Caco-2 (cell line): ENCODE results near the gene LRRC41. TPM values are rescaled to one million over a fixed set of nuclear protein-coding genes. Genes with fewer than 3 reads are reported as not detected.
A peak's percentile ranks its signal among the peaks of the same experiment; 100 is the strongest.

Experiments used
- BruUV-seq: library from RNA; stranded (reverse); fragments of 400-500 nt; replicated peaks from 2 replicates; lab custom pipeline; 2021; lab: Mats Ljungman, UMichigan
- CTCF ChIA-PET: fragments of 300-600 bp; sonication (Branson Sonifier 250); formaldehyde crosslinking; loops from one replicate; lab custom pipeline; 2022; ENCODE audit warnings: antibody characterized with exemption; lab: Charles Lee
- POLR2A ChIA-PET: fragments of 300-600 bp; sonication (Branson Sonifier 250); formaldehyde crosslinking; loops from one replicate; lab custom pipeline; 2022; ENCODE audit warnings: antibody characterized with exemption; lab: Charles Lee
- DNase-seq, 2 experiments: peaks; one replicate each; pipeline versions ENCODE4 v3.0.0 to v3.0.0-alpha.2; 2020 to 2022
- H3K27me3 ChIP-seq: replicated peaks from 2 replicates; pipeline ENCODE4 v1.6.0; 2011; ENCODE audit warnings: low read length; ENCODE audit not compliant: control insufficient read depth, insufficient read depth
- H3K36me3 ChIP-seq: 2 replicates; pipeline ENCODE4 v1.5.1; 2011; ENCODE audit warnings: low read length; ENCODE audit not compliant: control insufficient read depth, insufficient read depth
- H3K4me1 ChIP-seq: fragments of 250-450 bp; sonication (Bioruptor Pico); 2 replicates; pipeline ENCODE4 v1.5.1; 2020; ENCODE audit warnings: mild to moderate bottlenecking
- H3K4me3 ChIP-seq: 2 replicates; pipeline ENCODE4 v1.5.1; 2011; ENCODE audit warnings: low read depth, mild to moderate bottlenecking, control low read depth, low read length
- H3K9me3 ChIP-seq: fragments of 250-450 bp; sonication (Bioruptor Pico); 2 replicates; pipeline ENCODE4 v1.5.1; 2020; ENCODE audit warnings: mild to moderate bottlenecking, moderate library complexity
- H3K27ac Mint-ChIP-seq: one replicate; pipeline ENCODE4 v1.8.0; 2022; ENCODE audit warnings: mixed read lengths; ENCODE audit not compliant: unreplicated experiment
- H3K27me3 Mint-ChIP-seq: one replicate; pipeline ENCODE4 v1.8.0; 2022; ENCODE audit warnings: mixed read lengths; ENCODE audit not compliant: insufficient read depth, unreplicated experiment
- H3K36me3 Mint-ChIP-seq: one replicate; pipeline ENCODE4 v1.8.0; 2022; ENCODE audit warnings: mild to moderate bottlenecking, mixed read lengths; ENCODE audit not compliant: insufficient read depth, unreplicated experiment
- H3K4me1 Mint-ChIP-seq: one replicate; pipeline ENCODE4 v1.8.0; 2022; ENCODE audit warnings: low read depth, mixed read lengths; ENCODE audit not compliant: unreplicated experiment
- H3K4me3 Mint-ChIP-seq: one replicate; pipeline ENCODE4 v1.8.0; 2022; ENCODE audit warnings: mild to moderate bottlenecking, moderate library complexity, mixed read lengths; ENCODE audit not compliant: unreplicated experiment
- H3K9me3 Mint-ChIP-seq: one replicate; pipeline ENCODE4 v1.8.0; 2022; ENCODE audit warnings: mixed read lengths; ENCODE audit not compliant: unreplicated experiment
- intact Hi-C: fragments of 100-400 bp; cut with micrococcal nuclease; formaldehyde crosslinking; loops from one replicate; pipeline ENCODE4 v1.10.0; 2022; ENCODE audit not compliant: unreplicated experiment
- total RNA-seq: library from RNA; stranded (reverse); gene quantifications from 2 replicates; pipeline ENCODE4 v1.2.3, GENCODE V29; 2022
- TF ChIP-seq, protein P1 (sequence below), 2 experiments: fragments of 200-600 bp in 1 of 2; IDR thresholded peaks; 1 replicate in 1 of 2; 2 replicates in 1 of 2; pipeline versions ENCODE4 v1.5.1 to v1.8.0; 2011 to 2022; ENCODE audit warnings: antibody characterized with exemption in 1 of 2, control low read depth in 1 of 2, inconsistent platforms in 1 of 2, low read depth in 1 of 2, low read length in 1 of 2, mild to moderate bottlenecking in 1 of 2, moderate library complexity in 1 of 2; ENCODE audit not compliant: insufficient read depth in 1 of 2, severe bottlenecking in 1 of 2, unreplicated experiment in 1 of 2

Gene LRRC41
- total RNA-seq, 1 experiment from 2014 or later = 41.7 TPM

DNA sequence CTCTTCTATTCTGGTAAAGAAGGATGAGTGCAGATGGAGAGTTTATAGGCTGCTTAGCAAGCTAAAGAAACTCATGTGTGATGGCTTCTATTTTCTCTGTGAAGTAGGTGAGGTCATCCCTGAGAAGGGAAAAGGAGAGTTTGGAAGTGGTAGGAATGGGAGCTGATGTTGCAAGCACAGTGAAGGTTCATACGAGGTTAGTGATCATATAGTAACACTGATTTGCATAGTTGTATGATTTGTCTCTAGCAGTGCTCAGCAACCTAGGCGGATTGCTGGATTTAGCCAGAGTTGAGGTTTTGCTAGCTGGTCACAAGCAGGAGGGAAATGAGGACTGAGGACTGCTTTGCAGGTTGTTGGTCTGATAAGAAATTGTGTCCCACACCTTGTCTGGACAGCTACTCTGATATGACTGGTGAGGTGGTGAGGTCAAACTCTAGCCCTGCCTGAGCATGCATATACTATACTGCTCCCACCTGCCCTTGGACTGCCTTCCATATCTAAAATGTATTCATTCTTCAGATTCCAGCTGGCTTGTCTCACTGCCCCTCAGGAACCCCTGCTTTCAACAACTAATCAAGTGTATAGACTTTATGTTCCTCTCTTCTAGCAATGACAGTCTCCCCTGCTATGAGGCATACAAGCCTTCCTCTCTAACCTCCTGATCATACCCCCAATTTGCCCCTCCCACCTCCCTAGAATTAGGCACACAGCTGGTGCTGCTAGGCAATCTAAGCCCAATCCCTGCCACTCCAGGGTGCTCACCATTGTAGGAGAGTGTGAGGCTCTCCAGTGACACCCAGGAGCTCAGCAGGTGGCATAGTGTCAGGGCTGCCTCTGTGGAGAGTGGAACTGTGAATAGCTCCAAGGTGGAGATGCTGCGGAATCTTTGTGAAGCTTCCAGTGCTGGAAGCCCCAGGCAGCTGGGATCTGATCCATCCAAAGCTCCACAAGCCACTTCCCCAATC lies 18.5 kb downstream of the LRRC41 start:
- Mint-ChIP-seq H3K9me3 (no peaks in the 10 kb centered on the region), H3K27ac (peak overlapping the region; percentile 74), H3K4me1 (peaks cover 30% of the 10 kb centered on the region), H3K4me3 (peak overlapping the region; percentile 37), H3K27me3 (no peaks in the 10 kb centered on the region), H3K36me3 (peaks cover 83% of the 10 kb centered on the region)
- BruUV-seq = no TSS peak
- H3K27me3 ChIP-seq = no peaks in the 10 kb centered on the region
- H3K9me3 ChIP-seq = no peaks in the 10 kb centered on the region
- POLR2A ChIA-PET = interaction anchor here (1.0 to 1.3 kb wide), 2 partner anchors 18 to 38 kb away, joined by 3 to 4 read pairs; partner anchors contain the start of genes LRRC41, RAD54L and UQCRH
- no peaks in the 10 kb centered on the region; the same call in 1 of the 2 replicates for H3K36me3 ChIP-seq
- H3K4me3 ChIP-seq = no peak overlapping the region
- TF ChIP-seq, protein P1, sequence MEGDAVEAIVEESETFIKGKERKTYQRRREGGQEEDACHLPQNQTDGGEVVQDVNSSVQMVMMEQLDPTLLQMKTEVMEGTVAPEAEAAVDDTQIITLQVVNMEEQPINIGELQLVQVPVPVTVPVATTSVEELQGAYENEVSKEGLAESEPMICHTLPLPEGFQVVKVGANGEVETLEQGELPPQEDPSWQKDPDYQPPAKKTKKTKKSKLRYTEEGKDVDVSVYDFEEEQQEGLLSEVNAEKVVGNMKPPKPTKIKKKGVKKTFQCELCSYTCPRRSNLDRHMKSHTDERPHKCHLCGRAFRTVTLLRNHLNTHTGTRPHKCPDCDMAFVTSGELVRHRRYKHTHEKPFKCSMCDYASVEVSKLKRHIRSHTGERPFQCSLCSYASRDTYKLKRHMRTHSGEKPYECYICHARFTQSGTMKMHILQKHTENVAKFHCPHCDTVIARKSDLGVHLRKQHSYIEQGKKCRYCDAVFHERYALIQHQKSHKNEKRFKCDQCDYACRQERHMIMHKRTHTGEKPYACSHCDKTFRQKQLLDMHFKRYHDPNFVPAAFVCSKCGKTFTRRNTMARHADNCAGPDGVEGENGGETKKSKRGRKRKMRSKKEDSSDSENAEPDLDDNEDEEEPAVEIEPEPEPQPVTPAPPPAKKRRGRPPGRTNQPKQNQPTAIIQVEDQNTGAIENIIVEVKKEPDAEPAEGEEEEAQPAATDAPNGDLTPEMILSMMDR (IDR thresholded peaks at IDR 0.05; ENCODE audit: insufficient read depth in 1 of 2, low read depth in 1 of 2, low read length in 1 of 2, severe bottlenecking in 1 of 2, unreplicated experiment in 1 of 2) = no peak
- intact Hi-C loops = loop anchor here (10.0 kb wide), 1 partner anchor 60 kb away; the partner anchor contains the start of gene NSUN4
- DNase-seq = peak; percentile 40 to 60
- H3K4me1 ChIP-seq = peaks cover 21% of the 10 kb centered on the region
- CTCF ChIA-PET = interaction anchor here (0.7 kb wide), 1 partner anchor 18 kb away, joined by 3 read pairs; no protein-coding TSS in a partner anchor

DNA sequence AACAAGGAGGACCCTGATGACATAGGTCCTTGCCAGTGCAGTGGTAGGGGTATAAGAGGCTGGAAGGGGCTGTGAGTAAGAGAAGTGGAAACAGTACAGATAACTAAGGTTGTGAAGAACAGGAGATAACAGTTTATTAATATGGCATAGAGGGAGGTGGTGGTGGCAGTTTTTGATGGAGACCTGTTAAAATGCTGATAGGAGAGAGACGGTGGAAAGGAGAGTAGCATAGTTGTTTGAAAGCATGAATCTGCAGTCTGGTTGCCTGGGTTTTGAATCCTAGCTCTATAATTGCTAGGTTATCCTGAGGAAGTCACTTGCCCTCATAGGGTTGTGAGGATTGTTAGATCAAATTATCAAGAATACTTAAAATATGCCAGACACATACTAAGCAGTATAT lies 19.4 kb downstream of the LRRC41 start:
- H3K4me3 Mint-ChIP-seq = peak overlapping the region; percentile 1
- intact Hi-C loops = loop anchor here (10.0 kb wide), 1 partner anchor 61 kb away; the partner anchor contains the start of gene NSUN4
- Histone ChIP-seq H3K4me3 (no peak overlapping the region), H3K27me3 (no peaks in the 10 kb centered on the region), H3K9me3 (no peaks in the 10 kb centered on the region), H3K36me3 (no peaks in the 10 kb centered on the region; the same call in 1 of the 2 replicates), H3K4me1 (peaks cover 21% of the 10 kb centered on the region)
- no peaks in the 10 kb centered on the region for H3K9me3 Mint-ChIP-seq
- H3K36me3 Mint-ChIP-seq = peaks cover 83% of the 10 kb centered on the region
- no peak overlapping the region for H3K27ac Mint-ChIP-seq
- POLR2A ChIA-PET = interaction anchor here (1.0 kb wide), 1 partner anchor 37 kb away, joined by 4 read pairs; the partner anchor contains the start of gene RAD54L
- no TSS peak for BruUV-seq
- no peaks in the 10 kb centered on the region for H3K27me3 Mint-ChIP-seq
- no peak for DNase-seq
- TF ChIP-seq, protein P1 (IDR thresholded peaks at IDR 0.05; ENCODE audit: insufficient read depth in 1 of 2, low read depth in 1 of 2, low read length in 1 of 2, severe bottlenecking in 1 of 2, unreplicated experiment in 1 of 2) = no peak
- H3K4me1 Mint-ChIP-seq = peaks cover 30% of the 10 kb centered on the region
- CTCF ChIA-PET = no interaction called here

DNA sequence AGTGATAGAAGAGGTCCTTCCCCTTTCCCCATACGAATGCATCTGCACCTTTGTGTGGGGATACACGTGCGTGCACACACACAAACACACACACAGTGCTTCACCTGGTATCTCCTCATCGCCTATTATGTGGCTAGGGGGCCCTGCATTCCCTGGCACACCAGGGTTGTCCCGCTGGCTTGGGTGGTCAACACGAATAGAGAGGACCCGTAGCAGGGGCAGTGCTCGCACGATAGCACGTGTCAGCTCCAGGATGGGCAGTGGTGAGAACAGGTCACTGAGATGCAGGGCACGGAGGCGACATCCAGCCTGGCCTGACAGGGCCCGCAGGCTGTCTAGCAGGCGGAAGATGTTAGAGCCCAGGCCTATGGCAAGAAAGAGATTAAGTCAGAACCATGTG lies 22.4 kb downstream of the LRRC41 start:
- Histone ChIP-seq H3K9me3 (no peaks in the 10 kb centered on the region), H3K36me3 (no peaks in the 10 kb centered on the region; the same call in 1 of the 2 replicates), H3K4me3 (no peak overlapping the region), H3K4me1 (peaks cover 20% of the 10 kb centered on the region), H3K27me3 (no peaks in the 10 kb centered on the region)
- no peak for DNase-seq
- Mint-ChIP-seq H3K27ac (no peak overlapping the region), H3K4me1 (peaks cover 30% of the 10 kb centered on the region), H3K9me3 (no peaks in the 10 kb centered on the region), H3K27me3 (no peaks in the 10 kb centered on the region), H3K36me3 (peaks cover 95% of the 10 kb centered on the region), H3K4me3 (no peak overlapping the region)
- intact Hi-C loops = loop anchor here (10.0 kb wide), 1 partner anchor 64 kb away; the partner anchor contains the start of gene NSUN4
- TF ChIP-seq, protein P1 (IDR thresholded peaks at IDR 0.05; ENCODE audit: insufficient read depth in 1 of 2, low read depth in 1 of 2, low read length in 1 of 2, severe bottlenecking in 1 of 2, unreplicated experiment in 1 of 2) = no peak
- BruUV-seq = no TSS peak
- ChIA-PET POLR2A (no interaction called here), CTCF (no interaction called here)
